ENCODE data around the gene CAMTA1.

DNA sequence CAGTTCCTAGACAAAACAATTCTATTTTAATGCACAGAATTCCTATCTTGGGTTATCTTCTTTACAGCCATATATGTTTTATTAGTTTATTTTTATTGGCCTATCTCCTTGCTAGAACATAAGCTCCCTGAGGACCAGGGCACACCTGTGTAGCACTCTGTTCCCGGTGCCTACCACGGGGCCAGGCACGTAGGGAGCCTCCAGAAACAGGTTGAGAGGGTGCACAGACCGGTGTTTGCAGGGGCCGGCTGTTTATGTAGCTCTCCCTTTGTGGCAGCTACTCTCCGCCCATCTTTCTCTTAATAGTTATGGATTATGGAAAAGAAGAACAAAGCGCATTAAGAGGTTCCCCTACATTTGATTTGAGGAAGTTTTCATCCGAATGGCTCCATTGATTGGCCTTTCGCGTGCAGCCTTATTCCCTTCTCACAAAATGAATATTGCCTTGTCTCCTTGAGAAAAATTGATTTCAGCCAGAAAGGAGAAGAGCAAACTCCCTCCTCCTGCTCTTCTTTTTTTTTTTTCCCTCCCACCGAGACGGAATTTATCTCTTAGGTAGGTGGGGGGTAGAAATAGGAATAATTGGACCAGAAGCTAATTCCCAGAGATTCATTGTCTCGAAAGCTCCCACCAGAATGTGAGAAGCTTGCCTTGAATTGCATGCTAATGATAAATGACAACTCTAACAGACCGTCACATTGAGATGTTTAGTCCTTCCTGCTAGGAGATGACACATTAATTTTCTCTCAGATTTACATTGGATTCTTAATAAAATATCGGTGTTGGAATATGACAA lies 447.4 kb downstream of the CAMTA1 start:
- TF ChIP-seq, protein P1, sequence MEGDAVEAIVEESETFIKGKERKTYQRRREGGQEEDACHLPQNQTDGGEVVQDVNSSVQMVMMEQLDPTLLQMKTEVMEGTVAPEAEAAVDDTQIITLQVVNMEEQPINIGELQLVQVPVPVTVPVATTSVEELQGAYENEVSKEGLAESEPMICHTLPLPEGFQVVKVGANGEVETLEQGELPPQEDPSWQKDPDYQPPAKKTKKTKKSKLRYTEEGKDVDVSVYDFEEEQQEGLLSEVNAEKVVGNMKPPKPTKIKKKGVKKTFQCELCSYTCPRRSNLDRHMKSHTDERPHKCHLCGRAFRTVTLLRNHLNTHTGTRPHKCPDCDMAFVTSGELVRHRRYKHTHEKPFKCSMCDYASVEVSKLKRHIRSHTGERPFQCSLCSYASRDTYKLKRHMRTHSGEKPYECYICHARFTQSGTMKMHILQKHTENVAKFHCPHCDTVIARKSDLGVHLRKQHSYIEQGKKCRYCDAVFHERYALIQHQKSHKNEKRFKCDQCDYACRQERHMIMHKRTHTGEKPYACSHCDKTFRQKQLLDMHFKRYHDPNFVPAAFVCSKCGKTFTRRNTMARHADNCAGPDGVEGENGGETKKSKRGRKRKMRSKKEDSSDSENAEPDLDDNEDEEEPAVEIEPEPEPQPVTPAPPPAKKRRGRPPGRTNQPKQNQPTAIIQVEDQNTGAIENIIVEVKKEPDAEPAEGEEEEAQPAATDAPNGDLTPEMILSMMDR (IDR thresholded peaks at IDR 0.05; ENCODE audit: low read depth, low read length, missing input control): no peak
- TF ChIP-seq HNF4G (IDR thresholded peaks at IDR 0.05) (no peak), TAF1 (conservative IDR thresholded peaks at IDR 0.05) (no peak), SP1 (IDR thresholded peaks at IDR 0.05) (no peak), RAD21 (IDR thresholded peaks at IDR 0.05) (no peak), GABPA (IDR thresholded peaks at IDR 0.05 in 1 of 2, conservative IDR thresholded peaks at IDR 0.05 in 1 of 2) (no peak), RXRA (IDR thresholded peaks at IDR 0.05) (no peak)
- TF ChIP-seq, protein P2, sequence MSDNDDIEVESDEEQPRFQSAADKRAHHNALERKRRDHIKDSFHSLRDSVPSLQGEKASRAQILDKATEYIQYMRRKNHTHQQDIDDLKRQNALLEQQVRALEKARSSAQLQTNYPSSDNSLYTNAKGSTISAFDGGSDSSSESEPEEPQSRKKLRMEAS (IDR thresholded peaks at IDR 0.05): no peak

All from liver (tissue), 3 donors.